Natural killer cell treated with Interleukin-12 subunit alpha and Interleukin-12 subunit beta and Interleukin-15 and Interleukin-18, amount 100 ng/mL, for 72 hours (primary cell): ENCODE results near the gene SLC25A26. TPM values are rescaled to one million over a fixed set of nuclear protein-coding genes. Genes with fewer than 3 reads are reported as not detected.
"Not testable (repeated sequence)": the region's sequence is repeated elsewhere in the genome, so short reads cannot be mapped to it uniquely, and the experiment has no call there.

Source experiments
- ATAC-seq, 2 donors: fragments of 150-1000 bp; cut with Tn5 transposase in 1 of 2; sonication (Bioruptor Pico), chemical (Tn5 transposase) in 1 of 2; 2 replicates each; pipeline ENCODE4 v1.10.0; 2021
- DNase-seq: peaks from one replicate; pipeline ENCODE4 v3.0.0; 2022; ENCODE audit warnings: low spot score
- H3K27ac Mint-ChIP-seq, 2 donors: 1 replicate in 1 of 2; 2 replicates in 1 of 2; pipeline ENCODE4 v1.8.0; 2022; ENCODE audit warnings: mixed read lengths in 2 of 2, mild to moderate bottlenecking in 1 of 2, moderate library complexity in 1 of 2
- H3K27me3 Mint-ChIP-seq, 2 donors: 1 replicate in 1 of 2; 2 replicates in 1 of 2; pipeline ENCODE4 v1.8.0; 2022; ENCODE audit warnings: mixed read lengths in 2 of 2
- H3K36me3 Mint-ChIP-seq: one replicate; pipeline ENCODE4 v1.8.0; 2022; ENCODE audit warnings: mixed read lengths
- H3K4me1 Mint-ChIP-seq, 2 donors: 1 replicate in 1 of 2; 2 replicates in 1 of 2; pipeline ENCODE4 v1.8.0; 2022; ENCODE audit warnings: low read depth in 2 of 2, mixed read lengths in 2 of 2, mild to moderate bottlenecking in 1 of 2
- H3K4me3 Mint-ChIP-seq: one replicate; pipeline ENCODE4 v1.8.0; 2022; ENCODE audit warnings: mixed read lengths
- H3K9me3 Mint-ChIP-seq: 2 replicates; pipeline ENCODE4 v1.8.0; 2022; ENCODE audit warnings: mixed read lengths
- total RNA-seq, 2 donors: library from RNA; stranded (reverse); gene quantifications; one replicate each; pipeline ENCODE4 v1.2.3, GENCODE V29; 2022

The SLC25A26 gene
- total RNA-seq, 2 donors from 2014 or later, result 19.4 to 22.3 TPM

DNA sequence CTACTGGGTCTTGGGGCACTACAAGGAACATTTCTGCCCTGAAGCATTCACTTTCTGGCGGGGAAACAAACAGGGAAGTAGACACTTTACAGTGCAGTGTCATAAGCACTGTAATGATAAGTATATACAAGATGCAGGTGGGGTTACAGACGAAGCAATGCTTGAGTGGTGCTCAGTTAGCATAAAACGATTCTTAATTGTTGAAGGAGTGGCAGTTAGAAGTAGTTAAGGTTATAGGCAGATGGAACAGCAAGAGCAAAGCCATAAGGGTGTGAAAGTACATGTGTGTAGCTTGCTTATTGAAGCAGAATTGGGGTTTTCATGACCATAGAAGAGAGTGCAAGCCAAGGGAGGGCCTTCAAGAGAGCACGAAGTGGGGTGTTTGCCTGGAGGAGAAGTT is 46.2 kb downstream of the SLC25A26 start:
- H3K9me3 Mint-ChIP-seq, result no peaks in the 10 kb centered on the region
- no peaks in the 10 kb centered on the region for H3K4me1 Mint-ChIP-seq
- DNase-seq (no peak), ATAC-seq (no peak)
- H3K27ac Mint-ChIP-seq, result no peak overlapping the region
- H3K4me3 Mint-ChIP-seq, result no peak overlapping the region
- H3K27me3 Mint-ChIP-seq, result no peaks in the 10 kb centered on the region
- peaks cover 4% of the 10 kb centered on the region for H3K36me3 Mint-ChIP-seq

DNA sequence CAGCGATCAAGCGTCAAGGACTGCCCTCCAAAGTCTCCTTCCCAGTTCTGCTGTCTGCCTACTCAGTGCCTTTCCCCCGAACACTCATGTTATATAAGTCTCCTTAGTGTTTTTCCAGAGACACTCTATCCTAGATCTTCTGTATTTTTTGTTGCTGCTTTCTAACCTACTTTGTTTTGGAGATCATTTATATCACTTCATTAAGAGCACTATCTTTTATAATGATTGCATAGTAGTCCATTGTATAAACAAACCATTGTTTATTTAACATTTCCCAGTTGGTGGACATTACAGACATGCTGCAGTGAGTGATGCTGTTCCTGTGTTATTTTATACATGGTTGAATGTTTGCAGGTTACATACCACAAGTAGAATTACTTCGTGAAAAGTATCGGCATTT is 47.1 kb downstream of the SLC25A26 start:
- Mint-ChIP-seq H3K4me1 (no peaks in the 10 kb centered on the region), H3K9me3 (no peaks in the 10 kb centered on the region), H3K27ac (no peak overlapping the region), H3K27me3 (no peaks in the 10 kb centered on the region), H3K36me3 (peaks cover 4% of the 10 kb centered on the region), H3K4me3 (no peak overlapping the region)
- DNase-seq, result no peak
- no peak for ATAC-seq

DNA sequence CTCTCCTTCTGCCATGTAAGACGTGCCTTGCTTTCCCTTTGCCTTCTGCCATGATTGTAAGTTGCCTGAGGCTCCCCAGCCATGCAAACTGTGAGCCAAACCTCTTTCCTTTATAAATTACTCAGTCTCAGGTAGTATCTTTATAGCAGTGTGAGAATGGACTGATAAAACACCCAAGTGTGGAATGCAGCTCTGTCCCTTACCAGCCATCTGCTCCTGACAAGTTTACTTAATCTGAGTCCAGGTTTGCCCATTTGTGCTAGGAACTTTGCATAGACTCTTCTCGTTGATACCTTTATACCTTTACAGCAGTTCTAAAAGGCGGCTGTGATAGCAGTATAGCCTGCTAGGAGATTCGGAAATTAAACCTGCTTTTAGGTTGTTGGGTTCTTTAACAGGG is 48.1 kb downstream of the SLC25A26 start:
- H3K4me3 Mint-ChIP-seq, result no peak overlapping the region

DNA sequence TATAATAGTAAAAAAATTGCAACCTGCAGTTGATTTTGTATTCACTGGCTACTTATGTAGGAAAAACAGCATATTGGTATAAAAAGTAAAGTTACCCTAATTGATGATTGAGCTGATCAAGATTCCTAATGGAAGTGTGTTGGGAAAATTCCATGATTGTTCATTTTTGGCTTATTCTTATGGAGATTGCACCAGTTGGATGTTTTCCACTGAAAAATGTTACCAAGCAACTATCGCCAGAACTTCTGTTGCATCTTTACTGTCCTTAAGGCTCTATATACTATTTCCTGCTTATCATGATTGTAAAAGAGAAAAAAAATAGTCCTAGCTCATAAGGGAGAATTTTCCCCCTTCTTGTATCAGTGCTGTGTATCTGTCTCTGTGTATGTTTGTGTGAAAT is 48.6 kb downstream of the SLC25A26 start:
- H3K27ac Mint-ChIP-seq, result no peak overlapping the region
- H3K4me3 Mint-ChIP-seq, result no peak overlapping the region
- peaks cover 4% of the 10 kb centered on the region for H3K36me3 Mint-ChIP-seq
- no peaks in the 10 kb centered on the region for H3K27me3 Mint-ChIP-seq
- DNase-seq (no peak), ATAC-seq (no peak)
- H3K4me1 Mint-ChIP-seq, result no peaks in the 10 kb centered on the region
- no peaks in the 10 kb centered on the region for H3K9me3 Mint-ChIP-seq

More for the DNA sequence above, 48.1 kb downstream of the SLC25A26 start:
- H3K27ac Mint-ChIP-seq, result no peak overlapping the region
- no peaks in the 10 kb centered on the region for H3K9me3 Mint-ChIP-seq
- no peak for ATAC-seq
- H3K27me3 Mint-ChIP-seq, result no peaks in the 10 kb centered on the region
- no peak for DNase-seq
- H3K4me1 Mint-ChIP-seq, result no peaks in the 10 kb centered on the region
- H3K36me3 Mint-ChIP-seq, result peaks cover 4% of the 10 kb centered on the region

DNA sequence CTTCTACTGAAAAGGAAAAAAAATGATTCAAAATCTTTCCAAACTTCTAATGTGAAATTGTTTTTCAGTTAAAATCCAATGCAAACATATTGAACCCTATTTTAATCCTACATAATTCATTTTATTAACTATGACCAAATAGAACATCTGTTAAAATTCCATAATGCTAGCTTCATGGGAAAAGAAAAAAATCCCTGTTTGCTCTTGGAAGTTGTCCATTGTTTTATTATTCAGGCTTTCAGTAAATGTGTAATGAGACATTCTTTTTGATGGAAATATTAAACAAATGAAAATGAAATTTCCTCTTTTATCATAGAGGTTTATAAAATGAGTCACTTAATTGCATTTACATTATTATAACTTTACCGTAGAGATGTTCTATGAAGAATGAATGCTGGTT is 49.5 kb downstream of the SLC25A26 start:
- no peak overlapping the region for H3K4me3 Mint-ChIP-seq
- no peak overlapping the region for H3K27ac Mint-ChIP-seq
- peaks cover 4% of the 10 kb centered on the region for H3K36me3 Mint-ChIP-seq
- H3K4me1 Mint-ChIP-seq, result no peaks in the 10 kb centered on the region
- no peaks in the 10 kb centered on the region for H3K27me3 Mint-ChIP-seq
- no peak for ATAC-seq
- H3K9me3 Mint-ChIP-seq, result no peaks in the 10 kb centered on the region
- DNase-seq, result no peak

DNA sequence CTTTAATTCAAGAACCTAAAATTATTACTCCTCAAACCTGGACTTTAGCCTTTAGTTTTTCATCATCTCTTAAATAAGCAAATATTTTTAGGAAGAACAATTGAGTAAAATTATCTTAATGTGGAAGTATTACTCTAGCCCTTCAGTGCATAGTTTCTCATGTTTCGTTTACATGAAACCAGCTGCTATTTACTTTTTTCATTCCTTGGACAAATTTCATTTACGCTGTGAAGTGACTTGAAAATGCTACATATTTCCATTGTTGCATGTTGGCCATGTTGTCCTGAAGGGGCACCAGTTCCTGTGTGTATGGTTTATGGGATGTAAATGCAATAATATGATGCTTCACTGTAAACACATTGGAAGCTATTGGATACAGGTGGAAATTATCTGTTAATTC is 49.9 kb downstream of the SLC25A26 start:
- DNase-seq (no peak), ATAC-seq (no peak)
- Mint-ChIP-seq H3K4me1 (no peaks in the 10 kb centered on the region), H3K27ac (no peak overlapping the region), H3K27me3 (no peaks in the 10 kb centered on the region), H3K9me3 (no peaks in the 10 kb centered on the region), H3K36me3 (peaks cover 4% of the 10 kb centered on the region), H3K4me3 (no peak overlapping the region)

DNA sequence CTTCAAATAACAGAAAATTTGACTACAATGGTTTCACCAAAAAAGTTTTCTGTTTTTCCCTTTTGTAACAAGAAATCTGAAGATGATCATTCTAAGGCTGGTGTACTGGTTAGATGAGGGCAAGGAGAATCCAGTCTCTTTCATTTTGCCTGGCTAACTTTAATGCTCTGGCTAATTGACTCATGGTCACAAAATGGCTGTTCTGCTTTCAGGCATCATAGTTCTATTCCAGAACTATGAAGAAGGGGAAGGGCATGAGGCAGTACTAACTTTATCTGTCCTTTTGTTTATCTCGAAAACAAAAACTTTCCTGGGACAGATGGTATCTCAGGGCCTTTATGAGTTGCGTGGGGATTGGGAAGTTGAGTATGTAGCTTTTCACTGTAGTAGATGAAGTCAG is 50.4 kb downstream of the SLC25A26 start:
- Mint-ChIP-seq H3K9me3 (no peaks in the 10 kb centered on the region), H3K27ac (no peak overlapping the region), H3K27me3 (no peaks in the 10 kb centered on the region), H3K4me1 (peaks cover 0 to under 1% of the 10 kb centered on the region in 2 donors), H3K4me3 (no peak overlapping the region), H3K36me3 (peaks cover 4% of the 10 kb centered on the region)
- DNase-seq, result no peak
- no peak for ATAC-seq

DNA sequence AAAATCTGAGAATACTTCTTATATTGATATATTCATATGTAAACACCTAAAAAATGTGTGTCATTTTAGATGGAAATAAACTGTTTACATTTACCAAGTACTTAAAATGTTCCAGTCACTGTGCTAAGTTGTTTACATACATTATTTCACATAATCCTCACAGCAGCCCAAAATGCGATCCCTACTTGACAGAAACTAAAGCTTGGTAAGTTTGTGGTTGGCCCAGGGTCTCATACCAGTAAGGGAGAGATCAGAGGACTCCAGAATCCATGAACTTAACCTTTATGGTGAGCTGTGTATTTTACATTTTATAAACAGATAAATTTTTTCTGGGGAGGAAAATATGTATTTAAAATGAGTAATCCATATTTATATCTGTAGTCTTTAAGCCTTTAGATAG is 51.2 kb downstream of the SLC25A26 start:
- H3K36me3 Mint-ChIP-seq, result peaks cover 2% of the 10 kb centered on the region
- H3K4me3 Mint-ChIP-seq, result no peak overlapping the region
- no peaks in the 10 kb centered on the region for H3K27me3 Mint-ChIP-seq
- H3K27ac Mint-ChIP-seq, result no peak overlapping the region
- DNase-seq, result no peak
- peaks cover 0 to 8% of the 10 kb centered on the region in 2 donors for H3K4me1 Mint-ChIP-seq
- ATAC-seq, result no peak
- no peaks in the 10 kb centered on the region for H3K9me3 Mint-ChIP-seq

DNA sequence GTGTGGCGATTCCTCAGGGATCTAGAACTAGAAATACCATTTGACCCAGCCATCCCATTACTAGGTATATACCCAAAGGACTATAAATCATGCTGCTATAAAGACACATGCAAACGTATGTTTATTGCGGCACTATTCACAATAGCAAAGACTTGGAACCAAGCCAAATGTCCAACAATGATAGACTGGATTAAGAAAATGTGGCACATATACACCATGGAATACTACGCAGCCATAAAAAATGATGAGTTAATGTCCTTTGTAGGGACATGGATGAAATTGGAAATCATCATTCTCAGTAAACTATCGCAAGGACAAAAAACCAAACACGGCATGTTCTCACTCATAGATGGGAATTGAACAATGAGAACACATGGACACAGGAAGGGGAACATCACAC is 54.0 kb downstream of the SLC25A26 start:
- H3K9me3 Mint-ChIP-seq, H3K27ac Mint-ChIP-seq, H3K36me3 Mint-ChIP-seq, ATAC-seq, DNase-seq, H3K27me3 Mint-ChIP-seq, H3K4me3 Mint-ChIP-seq: not testable (repeated sequence)
- peaks cover 14 to 23% of the 10 kb centered on the region in 2 donors for H3K4me1 Mint-ChIP-seq

DNA sequence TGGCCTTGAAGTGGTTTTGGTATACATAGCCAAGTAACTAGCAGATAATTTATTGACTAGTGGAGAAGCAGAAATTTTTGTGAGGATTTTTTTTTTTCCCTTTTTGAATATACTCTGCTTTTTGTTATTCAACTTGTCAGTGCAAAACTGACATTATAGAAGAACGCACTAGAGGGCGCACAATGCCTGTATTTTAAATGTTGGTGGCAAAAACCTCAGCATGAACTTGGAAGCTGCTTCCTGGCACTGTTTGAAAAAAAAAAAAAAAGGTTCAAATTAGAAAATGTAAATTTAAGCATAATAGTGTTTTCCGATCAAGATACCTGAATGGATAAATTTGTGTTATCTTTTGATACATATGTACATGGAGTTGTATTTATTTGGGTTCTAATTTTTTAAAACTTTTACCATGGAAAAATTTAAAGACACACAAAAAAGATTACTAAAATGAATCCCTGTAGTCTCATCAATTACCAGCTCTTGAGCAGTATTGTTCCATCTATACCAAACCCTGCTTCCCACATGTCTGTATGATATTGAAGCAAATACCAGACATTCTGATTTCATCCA is 56.0 kb downstream of the SLC25A26 start:
- DNase-seq (peak; percentile 67), ATAC-seq (no peak)
- H3K27me3 Mint-ChIP-seq, result no peaks in the 10 kb centered on the region
- no peak overlapping the region for H3K4me3 Mint-ChIP-seq
- no peak overlapping the region for H3K27ac Mint-ChIP-seq
- H3K4me1 Mint-ChIP-seq, result peaks cover 20 to 32% of the 10 kb centered on the region in 2 donors
- no peaks in the 10 kb centered on the region for H3K9me3 Mint-ChIP-seq
- H3K36me3 Mint-ChIP-seq, result no peaks in the 10 kb centered on the region

DNA sequence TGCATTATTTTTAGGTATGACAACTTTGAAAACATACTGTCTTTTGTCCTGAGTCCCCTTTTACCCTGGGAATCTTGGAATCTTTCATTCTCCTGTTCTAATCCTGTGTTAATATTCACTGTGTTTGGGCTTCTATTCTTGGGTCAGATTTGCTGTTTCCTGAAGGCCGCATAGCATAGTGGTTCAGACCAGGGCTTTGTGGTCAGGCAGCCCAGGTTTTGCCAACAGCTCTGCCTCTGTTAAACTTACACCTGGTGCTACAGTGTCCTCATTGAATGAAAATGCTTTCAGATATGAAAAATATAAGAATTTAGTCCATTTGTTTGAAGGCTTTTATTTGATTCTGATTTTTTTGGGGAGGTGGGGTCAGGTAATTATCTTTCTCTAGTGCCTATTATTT is 58.4 kb downstream of the SLC25A26 start:
- H3K4me3 Mint-ChIP-seq, result no peak overlapping the region
- no peaks in the 10 kb centered on the region for H3K27me3 Mint-ChIP-seq
- H3K9me3 Mint-ChIP-seq, result no peaks in the 10 kb centered on the region
- no peaks in the 10 kb centered on the region for H3K36me3 Mint-ChIP-seq
- peaks cover 20 to 32% of the 10 kb centered on the region in 2 donors for H3K4me1 Mint-ChIP-seq
- no peak for DNase-seq
- peak overlapping the region in 1 of 2 donors; percentile 44 for H3K27ac Mint-ChIP-seq
- ATAC-seq, result no peak

DNA sequence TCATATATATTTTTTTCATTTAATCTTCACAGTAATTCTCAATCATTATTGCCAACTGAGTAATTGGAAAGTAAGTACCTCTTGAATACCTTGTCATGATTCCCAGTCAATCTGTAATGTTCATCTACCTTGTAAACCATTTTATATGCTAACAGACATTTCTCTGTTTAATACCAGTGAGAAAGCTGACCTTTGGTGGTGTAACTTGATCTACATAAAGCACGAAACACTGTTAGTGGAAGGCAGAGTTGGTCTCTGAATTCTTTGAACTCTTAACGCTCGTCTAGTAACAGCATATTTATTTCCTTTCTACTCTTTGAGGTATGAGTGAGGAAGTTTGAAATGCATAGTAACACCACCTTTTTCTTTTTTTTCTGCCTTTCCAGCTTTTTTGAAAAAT is 59.5 kb downstream of the SLC25A26 start:
- no peak overlapping the region for H3K4me3 Mint-ChIP-seq
- H3K36me3 Mint-ChIP-seq, result no peaks in the 10 kb centered on the region
- H3K27me3 Mint-ChIP-seq, result no peaks in the 10 kb centered on the region
- DNase-seq (no peak), ATAC-seq (no peak)
- H3K27ac Mint-ChIP-seq, result peak overlapping the region; percentile 44 to 66
- peaks cover 20 to 32% of the 10 kb centered on the region in 2 donors for H3K4me1 Mint-ChIP-seq
- H3K9me3 Mint-ChIP-seq, result no peaks in the 10 kb centered on the region

DNA sequence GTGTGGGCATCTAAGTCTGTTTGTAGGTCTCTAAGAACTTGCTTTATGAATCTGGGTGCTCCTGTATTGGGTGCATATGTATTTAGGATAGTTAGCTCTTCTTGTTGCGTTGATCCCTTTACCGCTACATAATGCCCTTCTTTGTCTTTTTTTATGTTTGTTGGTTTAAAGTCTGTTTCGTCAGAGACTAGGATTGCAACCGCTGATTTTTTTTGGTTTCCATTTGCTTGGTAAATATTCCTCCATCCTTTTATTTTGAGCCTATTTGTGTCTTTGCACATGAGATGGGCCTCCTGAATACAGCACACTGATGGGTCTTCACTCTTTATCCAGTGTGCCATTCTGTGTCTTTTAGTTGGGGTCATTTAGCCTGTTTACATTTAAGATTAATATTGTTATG is 71.1 kb downstream of the SLC25A26 start:
- peaks cover 25% of the 10 kb centered on the region for H3K36me3 Mint-ChIP-seq
- H3K4me3 Mint-ChIP-seq, result not testable (repeated sequence)

DNA sequence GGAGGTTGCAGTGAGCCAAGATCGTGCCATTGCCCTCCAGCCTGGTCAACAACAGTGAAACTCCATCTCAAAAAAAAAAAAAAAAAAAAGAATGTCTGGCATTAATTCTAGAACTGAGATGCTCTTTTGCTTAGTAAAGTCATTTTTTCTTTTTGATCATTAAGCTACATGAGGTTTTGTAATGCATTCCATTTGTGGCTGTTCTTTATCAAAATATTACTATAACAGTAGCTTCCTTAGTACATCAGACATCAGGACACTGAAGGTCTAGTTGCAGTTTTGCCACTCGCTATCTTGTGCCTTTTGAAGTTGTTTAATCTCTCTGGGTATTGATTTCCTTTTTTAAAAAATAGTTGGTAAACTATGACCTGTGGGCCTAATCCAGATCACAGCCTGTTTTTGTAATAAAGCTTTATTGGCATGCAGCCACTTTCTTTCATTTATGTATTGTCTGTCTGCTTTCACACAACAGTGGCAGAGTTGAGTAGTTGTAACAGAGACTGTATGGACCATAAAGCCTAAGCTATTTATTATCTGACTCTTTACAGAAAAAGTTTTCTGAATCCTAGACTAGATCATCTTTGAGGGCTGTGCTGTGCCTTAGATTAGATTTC is 76.6 kb downstream of the SLC25A26 start:
- Mint-ChIP-seq H3K4me1 (peaks cover 38 to 39% of the 10 kb centered on the region in 2 donors), H3K4me3 (peak overlapping the region; percentile 60), H3K27me3 (no peaks in the 10 kb centered on the region), H3K9me3 (no peaks in the 10 kb centered on the region), H3K27ac (peak overlapping the region; percentile 89 to 95), H3K36me3 (no peaks in the 10 kb centered on the region)
- ATAC-seq (no peak), DNase-seq (no peak)

More for the DNA sequence above, 71.1 kb downstream of the SLC25A26 start:
- not testable (repeated sequence) for H3K9me3 Mint-ChIP-seq, H3K27me3 Mint-ChIP-seq, ATAC-seq, DNase-seq, H3K27ac Mint-ChIP-seq
- peaks cover 22 to 29% of the 10 kb centered on the region in 2 donors for H3K4me1 Mint-ChIP-seq

DNA sequence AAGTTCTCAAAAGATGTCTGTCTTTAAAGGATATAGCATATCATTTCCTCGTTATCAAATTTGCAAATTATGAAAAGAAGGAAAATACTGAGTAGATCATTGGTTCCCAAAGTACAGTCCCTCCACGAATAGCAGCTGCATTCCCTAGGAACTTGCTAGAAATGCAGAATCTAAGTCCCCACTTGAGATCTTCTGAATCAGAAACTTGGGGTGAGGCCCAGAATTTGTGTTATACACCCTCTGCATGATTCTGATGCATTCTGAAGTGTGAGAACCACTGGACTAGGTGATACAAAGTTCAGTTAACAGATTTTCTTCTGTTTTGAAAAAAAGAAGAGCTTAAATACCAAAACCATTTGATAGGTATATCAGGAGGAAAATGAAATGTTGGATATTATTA is 77.1 kb downstream of the SLC25A26 start:
- H3K36me3 Mint-ChIP-seq, result no peaks in the 10 kb centered on the region
- ATAC-seq (no peak), DNase-seq (no peak)
- no peaks in the 10 kb centered on the region for H3K27me3 Mint-ChIP-seq
- peak overlapping the region; percentile 60 for H3K4me3 Mint-ChIP-seq
- peaks cover 38 to 39% of the 10 kb centered on the region in 2 donors for H3K4me1 Mint-ChIP-seq
- H3K9me3 Mint-ChIP-seq, result no peaks in the 10 kb centered on the region
- peak overlapping the region; percentile 89 to 95 for H3K27ac Mint-ChIP-seq
